Right atrium auricular region (tissue), 2 donors: Measurements from ENCODE around the gene ADARB2. TPM values are rescaled to one million over a fixed set of nuclear protein-coding genes. Genes with fewer than 3 reads are reported as not detected.
"Not testable (repeated sequence)": the region's sequence is repeated elsewhere in the genome, so short reads cannot be mapped to it uniquely, and the experiment has no call there.

Experiments
- DNase-seq: peaks from one replicate; pipeline ENCODE4 v3.0.0-alpha.2; 2019; ENCODE audit warnings: low spot score
- H3K27ac ChIP-seq, 2 donors: fragments of 200-600 bp; sonication (generic); 1 replicate in 1 of 2; 2 replicates in 1 of 2; pipeline ENCODE4 v1.5.1; 2016 to 2019
- H3K27me3 ChIP-seq, 2 donors: fragments of 200-600 bp; sonication (generic); one replicate each; pipeline versions ENCODE4 v1.5.1 to v1.6.0; 2017 to 2019
- H3K36me3 ChIP-seq: fragments of 200-600 bp; sonication (generic); one replicate; pipeline ENCODE4 v1.5.1; 2016
- H3K4me1 ChIP-seq, 2 donors: fragments of 200-600 bp; sonication (generic); one replicate each; pipeline versions ENCODE4 v1.5.1 to v1.6.0; 2017 to 2019
- H3K4me3 ChIP-seq, 2 donors: fragments of 200-600 bp; sonication (generic); 1 replicate in 1 of 2; 2 replicates in 1 of 2; pipeline ENCODE4 v1.5.1; 2017 to 2019; ENCODE audit warnings: mild to moderate bottlenecking in 1 of 2, moderate library complexity in 1 of 2
- H3K9me3 ChIP-seq, 2 donors: fragments of 200-600 bp; sonication (generic); one replicate each; pipeline ENCODE4 v1.5.1; 2019
- CTCF ChIP-seq, 2 donors: fragments of 200-600 bp; sonication (generic); IDR thresholded peaks; one replicate each; pipeline ENCODE4 v1.5.1; 2019; ENCODE audit warnings: antibody characterized with exemption in 2 of 2
- total RNA-seq, 2 donors: library from RNA; depleted of rRNA; stranded (reverse); fragments of >200 nt; gene quantifications; one replicate each; pipeline ENCODE4 v1.1.0, GENCODE V29; 2016

Gene ADARB2
- total RNA-seq, 2 donors from 2014 or later = 0.33 to 0.71 TPM

GRCh38 chr10:1329622-1330021 is 407.7 kb downstream of the ADARB2 start:
- Histone ChIP-seq H3K27ac (no peak overlapping the region), H3K36me3 (no peaks in the 10 kb centered on the region), H3K9me3 (no peaks in the 10 kb centered on the region), H3K4me1 (no peaks in the 10 kb centered on the region), H3K27me3 (no peaks in the 10 kb centered on the region), H3K4me3 (no peak overlapping the region)
- no peak for TF ChIP-seq CTCF (IDR thresholded peaks at IDR 0.05)
- no peak for DNase-seq

- Histone ChIP-seq H3K4me3 (no peak overlapping the region), H3K27me3 (no peaks in the 10 kb centered on the region), H3K9me3 (no peaks in the 10 kb centered on the region), H3K27ac (no peak overlapping the region), H3K4me1 (no peaks in the 10 kb centered on the region), H3K36me3 (no peaks in the 10 kb centered on the region)
- DNase-seq = no peak
- no peak for TF ChIP-seq CTCF (IDR thresholded peaks at IDR 0.05)
Measured at GRCh38 chr10:1328981-1329614, 408.2 kb downstream of the ADARB2 start.

GRCh38 chr10:1328161-1328823 is 409.0 kb downstream of the ADARB2 start:
- Histone ChIP-seq H3K27ac (no peak overlapping the region), H3K9me3 (no peaks in the 10 kb centered on the region), H3K4me1 (no peaks in the 10 kb centered on the region), H3K27me3 (no peaks in the 10 kb centered on the region), H3K4me3 (no peak overlapping the region), H3K36me3 (no peaks in the 10 kb centered on the region)
- no peak for TF ChIP-seq CTCF (IDR thresholded peaks at IDR 0.05)
- no peak for DNase-seq

GRCh38 chr10:1327759-1328158 is 409.6 kb downstream of the ADARB2 start:
- Histone ChIP-seq H3K4me3 (no peak overlapping the region), H3K36me3 (no peaks in the 10 kb centered on the region), H3K4me1 (no peaks in the 10 kb centered on the region), H3K27ac (no peak overlapping the region), H3K27me3 (no peaks in the 10 kb centered on the region), H3K9me3 (no peaks in the 10 kb centered on the region)
- no peak for TF ChIP-seq CTCF (IDR thresholded peaks at IDR 0.05)
- no peak for DNase-seq

GRCh38 chr10:1326514-1326913 is 410.8 kb downstream of the ADARB2 start:
- not testable (repeated sequence) for H3K27ac ChIP-seq, H3K4me3 ChIP-seq, H3K36me3 ChIP-seq, H3K27me3 ChIP-seq, DNase-seq, H3K4me1 ChIP-seq, H3K9me3 ChIP-seq

- Histone ChIP-seq H3K27ac (no peak overlapping the region), H3K27me3 (no peaks in the 10 kb centered on the region), H3K4me3 (no peak overlapping the region), H3K9me3 (no peaks in the 10 kb centered on the region), H3K4me1 (no peaks in the 10 kb centered on the region), H3K36me3 (no peaks in the 10 kb centered on the region)
- DNase-seq = no peak
- no peak for TF ChIP-seq CTCF (IDR thresholded peaks at IDR 0.05)
Measured at GRCh38 chr10:1324903-1325302, 412.4 kb downstream of the ADARB2 start.
